H9 (cell line): Measurements from ENCODE around the gene SPATA6L. TPM values are rescaled to one million over a fixed set of nuclear protein-coding genes. Genes with fewer than 3 reads are reported as not detected.

Experiments
- DNase-seq: peaks from one replicate; pipeline ENCODE4 v3.0.0-alpha.2; 2017
- H2AFZ ChIP-seq: one replicate; pipeline ENCODE4 v1.6.1; 2013; ENCODE audit warnings: mild to moderate bottlenecking, low read length, control low read depth, moderate library complexity
- H2AK5ac ChIP-seq: 2 replicates; pipeline ENCODE4 v1.6.1; 2013; ENCODE audit warnings: low read length, control low read depth, mixed read lengths; ENCODE audit not compliant: insufficient read length
- H2BK120ac ChIP-seq: one replicate; pipeline ENCODE4 v1.6.1; 2013; ENCODE audit warnings: low read depth, mild to moderate bottlenecking, low read length, control low read depth, inconsistent platforms; ENCODE audit not compliant: poor library complexity, severe bottlenecking
- H2BK12ac ChIP-seq: 2 replicates; pipeline ENCODE4 v1.6.1; 2013; ENCODE audit warnings: low read length, control low read depth, mixed read lengths, low read depth; ENCODE audit not compliant: insufficient read length
- H2BK15ac ChIP-seq: 2 replicates; pipeline ENCODE4 v1.6.1; 2013; ENCODE audit warnings: low read depth, low read length, control low read depth
- H2BK20ac ChIP-seq: one replicate; pipeline ENCODE4 v1.6.1; 2013; ENCODE audit warnings: low read depth, mild to moderate bottlenecking, low read length, control low read depth, inconsistent platforms; ENCODE audit not compliant: poor library complexity, severe bottlenecking
- H2BK5ac ChIP-seq: 2 replicates; pipeline ENCODE4 v1.6.1; 2013; ENCODE audit warnings: low read length, control low read depth, mixed read lengths; ENCODE audit not compliant: insufficient read length
- H3K14ac ChIP-seq: 2 replicates; pipeline ENCODE4 v1.6.1; 2013; ENCODE audit warnings: low read length, control low read depth; ENCODE audit not compliant: insufficient read depth
- H3K18ac ChIP-seq: 2 replicates; pipeline ENCODE4 v1.6.1; 2013; ENCODE audit warnings: low read depth, mild to moderate bottlenecking, mixed read lengths, low read length, control low read depth; ENCODE audit not compliant: insufficient read length
- H3K23ac ChIP-seq: 2 replicates; pipeline ENCODE4 v1.6.1; 2013; ENCODE audit warnings: low read length, control low read depth, mixed read lengths, low read depth; ENCODE audit not compliant: insufficient read length
- H3K23me2 ChIP-seq: 2 replicates; pipeline ENCODE4 v1.6.1; 2013; ENCODE audit warnings: low read depth, mild to moderate bottlenecking, mixed read lengths, low read length, control low read depth; ENCODE audit not compliant: insufficient read length, poor library complexity, severe bottlenecking
- H3K27ac ChIP-seq: 2 replicates; pipeline ENCODE4 v1.5.1; 2013; ENCODE audit warnings: low read length, control low read depth, mixed read lengths, low read depth; ENCODE audit not compliant: insufficient read length
- H3K27me3 ChIP-seq: 2 replicates; pipeline ENCODE4 v1.6.1; 2013; ENCODE audit warnings: low read length, control low read depth, inconsistent platforms; ENCODE audit not compliant: insufficient read depth
- H3K4ac ChIP-seq: 2 replicates; pipeline ENCODE4 v1.6.1; 2013; ENCODE audit warnings: low read depth, mild to moderate bottlenecking, control low read depth, inconsistent platforms, low read length, moderate library complexity
- H3K4me1 ChIP-seq: 2 replicates; pipeline ENCODE4 v1.6.1; 2013; ENCODE audit warnings: low read length, control low read depth, inconsistent platforms; ENCODE audit not compliant: insufficient read depth
- H3K4me2 ChIP-seq: 2 replicates; pipeline ENCODE4 v1.6.1; 2013; ENCODE audit warnings: low read length, control low read depth, mixed read lengths; ENCODE audit not compliant: insufficient read length, insufficient read depth
- H3K56ac ChIP-seq: 2 replicates; pipeline ENCODE4 v1.6.1; 2013; ENCODE audit warnings: low read depth, mild to moderate bottlenecking, mixed read lengths, low read length, control low read depth; ENCODE audit not compliant: insufficient read length
- H3K79me1 ChIP-seq: 2 replicates; pipeline ENCODE4 v1.6.1; 2013; ENCODE audit warnings: low read depth, mild to moderate bottlenecking, moderate library complexity, low read length, control low read depth, inconsistent platforms; ENCODE audit not compliant: insufficient read depth, poor library complexity, severe bottlenecking
- H3K79me2 ChIP-seq: 2 replicates; pipeline ENCODE4 v1.6.1; 2013; ENCODE audit warnings: low read length, control low read depth, inconsistent platforms; ENCODE audit not compliant: insufficient read depth
- H3K9ac ChIP-seq: 2 replicates; pipeline ENCODE4 v1.6.1; 2013; ENCODE audit warnings: low read length, control low read depth, mixed read lengths; ENCODE audit not compliant: insufficient read length; ENCODE audit errors: extremely low read depth
- H3K9me3 ChIP-seq: one replicate; pipeline ENCODE4 v1.6.1; 2013; ENCODE audit warnings: low read depth, low read length, inconsistent platforms; ENCODE audit not compliant: control insufficient read depth
- H3T11ph ChIP-seq: one replicate; pipeline ENCODE4 v1.6.1; 2013; ENCODE audit warnings: mild to moderate bottlenecking, low read length, control low read depth, inconsistent platforms
- H4K20me1 ChIP-seq: one replicate; pipeline ENCODE4 v1.6.1; 2013; ENCODE audit not compliant: control insufficient read depth, insufficient read length, insufficient read depth
- H4K5ac ChIP-seq: 2 replicates; pipeline ENCODE4 v1.6.1; 2013; ENCODE audit warnings: low read depth, mild to moderate bottlenecking, mixed read lengths, low read length, control low read depth; ENCODE audit not compliant: insufficient read length
- H4K8ac ChIP-seq: replicated peaks from 2 replicates; pipeline ENCODE4 v1.6.1; 2013; ENCODE audit warnings: low read length, control low read depth, mixed read lengths, low read depth; ENCODE audit not compliant: insufficient read length
- H4K91ac ChIP-seq: 2 replicates; pipeline ENCODE4 v1.6.1; 2013; ENCODE audit warnings: low read depth, mild to moderate bottlenecking, moderate library complexity, mixed read lengths, low read length, control low read depth; ENCODE audit not compliant: insufficient read length
- H3K27ac Mint-ChIP-seq, 3 experiments: 2 replicates in 2 of 3; 3 replicates in 1 of 3; pipeline ENCODE4 v1.8.0; 2020 to 2021; ENCODE audit warnings: mixed read lengths in 3 of 3, mild to moderate bottlenecking in 1 of 3, moderate library complexity in 1 of 3
- H3K27me3 Mint-ChIP-seq: 2 replicates; pipeline ENCODE4 v1.8.0; 2021; ENCODE audit warnings: low read depth, mild to moderate bottlenecking, moderate library complexity, mixed read lengths
- H3K36me3 Mint-ChIP-seq, 3 experiments: 2 replicates in 2 of 3; 3 replicates in 1 of 3; pipeline ENCODE4 v1.8.0; 2020 to 2021; ENCODE audit warnings: low read depth in 3 of 3, mixed read lengths in 3 of 3; ENCODE audit not compliant: insufficient read depth in 1 of 3
- H3K4me1 Mint-ChIP-seq, 2 experiments: 2 replicates each; pipeline ENCODE4 v1.8.0; 2020; ENCODE audit warnings: mixed read lengths in 2 of 2
- H3K4me3 Mint-ChIP-seq, 2 experiments: 2 replicates in 1 of 2; 3 replicates in 1 of 2; pipeline ENCODE4 v1.8.0; 2020 to 2021; ENCODE audit warnings: mild to moderate bottlenecking in 2 of 2, mixed read lengths in 2 of 2, moderate library complexity in 1 of 2
- H3K9me3 Mint-ChIP-seq, 2 experiments: 2 replicates in 1 of 2; 3 replicates in 1 of 2; pipeline ENCODE4 v1.8.0; 2020; ENCODE audit warnings: mild to moderate bottlenecking in 2 of 2, mixed read lengths in 2 of 2, moderate library complexity in 1 of 2
- WGBS: extraction: QIAGEN DNeasy Blood & Tissue Kit; methylation state at CpG from one replicate; pipeline ENCODE4 v1.1.7; 2013; ENCODE audit warnings: missing lambda C conversion rate, low lambda C conversion rate, mixed read lengths; ENCODE audit not compliant: insufficient read length; ENCODE audit errors: extremely low coverage; 5-methylcytosine and 5-hydroxymethylcytosine counted together
- total RNA-seq: library from RNA; stranded (reverse); gene quantifications from 2 replicates; pipeline ENCODE4 v1.2.1, GENCODE V29; 2021
- TF ChIP-seq, protein P1 (sequence below): fragments of 200-600 bp; sonication (generic); conservative IDR thresholded peaks from 3 replicates; pipeline ENCODE4 v1.8.0; 2021; ENCODE audit warnings: antibody characterized with exemption, mild to moderate bottlenecking

The SPATA6L gene
- total RNA-seq, 1 experiment from 2014 or later, result 0.87 TPM

DNA sequence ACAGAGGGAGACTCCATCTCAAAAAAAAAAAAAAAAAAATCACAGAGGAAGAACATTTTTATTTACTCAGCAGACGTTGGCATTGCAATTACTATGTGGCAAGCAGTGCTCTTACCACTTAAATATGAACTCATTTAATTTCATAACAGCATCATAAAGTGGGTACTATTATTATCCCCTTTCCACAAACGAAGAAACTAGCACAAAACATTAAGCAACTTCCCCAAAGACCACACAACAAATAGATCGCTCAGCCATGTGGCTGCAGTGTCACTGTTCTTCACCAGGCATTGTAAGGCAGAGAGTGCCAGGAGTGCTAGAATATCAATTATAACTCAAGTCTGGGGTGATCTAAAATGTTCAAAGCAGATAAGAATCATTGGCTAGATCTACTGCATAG lies 74.0 kb downstream of the SPATA6L start:
- Histone ChIP-seq H3K23ac (no peak overlapping the region), H3K23me2 (no peaks in the 10 kb centered on the region), H3T11ph (no peak overlapping the region), H4K20me1 (no peaks in the 10 kb centered on the region), H3K9ac (no peak overlapping the region), H2AK5ac (no peak overlapping the region), H3K4ac (no peak overlapping the region), H4K91ac (no peak overlapping the region), H3K79me2 (no peaks in the 10 kb centered on the region), H3K9me3 (no peaks in the 10 kb centered on the region), H3K27ac (no peak overlapping the region), H2AFZ (no peak overlapping the region), H3K56ac (no peak overlapping the region), H4K5ac (no peak overlapping the region), H3K27me3 (no peaks in the 10 kb centered on the region), H3K79me1 (no peaks in the 10 kb centered on the region), H2BK120ac (no peak overlapping the region), H3K14ac (no peak overlapping the region), H3K18ac (no peak overlapping the region), H3K4me2 (no peak overlapping the region), H3K4me1 (peaks cover under 1% of the 10 kb centered on the region; the same call in 1 of the 2 replicates), H2BK12ac (no peak overlapping the region), H2BK5ac (no peak overlapping the region), H2BK20ac (no peak overlapping the region), H2BK15ac (no peak overlapping the region), H4K8ac (no peak overlapping the region)
- Mint-ChIP-seq H3K27ac (no peak overlapping the region), H3K4me3 (no peak overlapping the region), H3K27me3 (no peaks in the 10 kb centered on the region), H3K9me3 (no peaks in the 10 kb centered on the region), H3K4me1 (peaks cover 15 to 21% of the 10 kb centered on the region in 2 experiments), H3K36me3 (no peaks in the 10 kb centered on the region; a peak in 1 of 7 replicates)
- DNase-seq, result no peak
- WGBS, result no CpG with 5 or more reads among the region's 3 CpGs
- TF ChIP-seq, protein P1, sequence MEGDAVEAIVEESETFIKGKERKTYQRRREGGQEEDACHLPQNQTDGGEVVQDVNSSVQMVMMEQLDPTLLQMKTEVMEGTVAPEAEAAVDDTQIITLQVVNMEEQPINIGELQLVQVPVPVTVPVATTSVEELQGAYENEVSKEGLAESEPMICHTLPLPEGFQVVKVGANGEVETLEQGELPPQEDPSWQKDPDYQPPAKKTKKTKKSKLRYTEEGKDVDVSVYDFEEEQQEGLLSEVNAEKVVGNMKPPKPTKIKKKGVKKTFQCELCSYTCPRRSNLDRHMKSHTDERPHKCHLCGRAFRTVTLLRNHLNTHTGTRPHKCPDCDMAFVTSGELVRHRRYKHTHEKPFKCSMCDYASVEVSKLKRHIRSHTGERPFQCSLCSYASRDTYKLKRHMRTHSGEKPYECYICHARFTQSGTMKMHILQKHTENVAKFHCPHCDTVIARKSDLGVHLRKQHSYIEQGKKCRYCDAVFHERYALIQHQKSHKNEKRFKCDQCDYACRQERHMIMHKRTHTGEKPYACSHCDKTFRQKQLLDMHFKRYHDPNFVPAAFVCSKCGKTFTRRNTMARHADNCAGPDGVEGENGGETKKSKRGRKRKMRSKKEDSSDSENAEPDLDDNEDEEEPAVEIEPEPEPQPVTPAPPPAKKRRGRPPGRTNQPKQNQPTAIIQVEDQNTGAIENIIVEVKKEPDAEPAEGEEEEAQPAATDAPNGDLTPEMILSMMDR, result no peak
